Right lobe of liver (tissue), 4 donors: ENCODE data around the gene MYO7B.

Source experiments
- CTCF ChIP-seq, 4 donors: fragments of 200-600 bp in 3 of 4; fragments of 450-650 bp in 1 of 4; IDR thresholded peaks; one replicate each; pipeline versions ENCODE4 v1.5.1 to v1.8.0; 2016 to 2022; ENCODE audit warnings: antibody characterized with exemption in 4 of 4, mild to moderate bottlenecking in 2 of 4
- POLR2A ChIP-seq: fragments of 450-650 bp; IDR thresholded peaks from one replicate; pipeline ENCODE4 v1.6.1; 2017; ENCODE audit warnings: antibody characterized with exemption, mild to moderate bottlenecking
- donor health status: DM: no; HTN: no; CAD: no.
- donor health status: DM: no; HTN: no; CAD: no.
- donor health status: DM: no; HTN: yes; CAD: no.

DNA sequence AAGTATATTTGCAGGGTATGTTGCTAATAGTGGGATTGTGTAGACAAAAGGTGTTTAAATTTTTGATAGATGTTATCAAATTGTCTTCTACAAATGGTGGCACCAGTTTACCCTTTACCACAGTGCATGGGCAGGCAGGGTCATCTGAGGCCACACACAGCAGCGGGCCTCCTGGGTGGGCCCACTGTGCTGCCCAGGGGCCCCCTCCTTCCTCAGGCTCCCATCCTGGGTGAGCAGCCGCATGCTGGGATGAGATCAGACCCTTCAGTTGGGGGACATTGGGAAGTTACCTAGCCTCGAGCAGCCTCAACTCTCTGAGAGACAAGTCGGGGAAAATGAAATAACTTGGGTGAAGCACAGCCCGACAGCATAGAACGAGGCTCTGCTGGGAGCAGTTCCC lies 9.7 kb downstream of the MYO7B start:
- TF ChIP-seq POLR2A (no peak), CTCF (IDR thresholded peaks at IDR 0.05) (no peak)
